Uterus (tissue), 2 donors: Measurements from ENCODE around the gene CTDNEP1.

Experiments used
- POLR2A ChIP-seq, 2 donors: fragments of 450-650 bp; IDR thresholded peaks; one replicate each; pipeline ENCODE4 v1.6.1; 2016; ENCODE audit warnings: antibody characterized with exemption in 2 of 2, mild to moderate bottlenecking in 1 of 2, moderate library complexity in 1 of 2
- TF ChIP-seq, protein P1 (sequence below), 4 experiments: fragments of 200-600 bp in 2 of 4; fragments of 450-650 bp in 2 of 4; sonication (generic) in 2 of 4; IDR thresholded peaks; one replicate each; pipeline ENCODE4 v1.5.1; 2016 to 2019; ENCODE audit warnings: antibody characterized with exemption in 4 of 4, mild to moderate bottlenecking in 2 of 4, moderate library complexity in 1 of 4

DNA sequence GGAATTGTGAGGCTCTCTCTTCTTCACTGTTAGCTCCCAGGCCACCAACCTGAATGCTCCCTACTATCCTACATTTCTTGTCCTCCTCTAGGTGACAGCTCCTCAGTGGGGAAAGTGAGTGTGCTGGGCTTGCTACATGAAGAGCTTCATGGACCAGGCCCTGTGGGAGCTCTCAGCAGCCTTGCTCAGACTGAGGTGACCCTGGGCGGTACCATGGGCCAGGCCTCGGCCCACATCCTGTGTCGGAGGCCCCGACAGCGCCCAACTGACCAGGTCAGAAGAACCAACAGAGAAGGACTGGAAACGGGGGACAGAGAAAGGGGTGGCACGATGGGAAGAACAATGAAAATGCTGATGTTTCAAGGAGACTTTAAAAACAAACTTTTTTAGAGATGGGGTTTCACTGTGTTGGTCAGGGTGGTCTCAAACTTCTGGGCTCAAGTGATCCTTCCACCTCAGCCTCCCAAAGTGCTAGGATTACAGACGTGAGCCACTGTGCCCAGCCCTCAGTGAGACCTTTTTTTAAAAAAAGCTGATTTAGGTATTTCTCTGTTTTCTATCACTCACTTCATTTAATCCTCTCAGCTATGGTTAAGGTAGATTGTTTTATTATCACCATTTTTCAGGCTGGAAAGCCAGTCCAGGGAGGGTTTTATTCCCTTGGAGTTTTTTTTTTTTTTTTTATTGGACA lies 5.4 kb upstream of the CTDNEP1 start:
- TF ChIP-seq, protein P1, sequence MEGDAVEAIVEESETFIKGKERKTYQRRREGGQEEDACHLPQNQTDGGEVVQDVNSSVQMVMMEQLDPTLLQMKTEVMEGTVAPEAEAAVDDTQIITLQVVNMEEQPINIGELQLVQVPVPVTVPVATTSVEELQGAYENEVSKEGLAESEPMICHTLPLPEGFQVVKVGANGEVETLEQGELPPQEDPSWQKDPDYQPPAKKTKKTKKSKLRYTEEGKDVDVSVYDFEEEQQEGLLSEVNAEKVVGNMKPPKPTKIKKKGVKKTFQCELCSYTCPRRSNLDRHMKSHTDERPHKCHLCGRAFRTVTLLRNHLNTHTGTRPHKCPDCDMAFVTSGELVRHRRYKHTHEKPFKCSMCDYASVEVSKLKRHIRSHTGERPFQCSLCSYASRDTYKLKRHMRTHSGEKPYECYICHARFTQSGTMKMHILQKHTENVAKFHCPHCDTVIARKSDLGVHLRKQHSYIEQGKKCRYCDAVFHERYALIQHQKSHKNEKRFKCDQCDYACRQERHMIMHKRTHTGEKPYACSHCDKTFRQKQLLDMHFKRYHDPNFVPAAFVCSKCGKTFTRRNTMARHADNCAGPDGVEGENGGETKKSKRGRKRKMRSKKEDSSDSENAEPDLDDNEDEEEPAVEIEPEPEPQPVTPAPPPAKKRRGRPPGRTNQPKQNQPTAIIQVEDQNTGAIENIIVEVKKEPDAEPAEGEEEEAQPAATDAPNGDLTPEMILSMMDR (IDR thresholded peaks at IDR 0.05) = no peak
- no peak for TF ChIP-seq POLR2A (IDR thresholded peaks at IDR 0.05)
